Measurements from ENCODE around the gene SLC10A3.

- no peak for TF ChIP-seq POLR2A (IDR thresholded peaks at IDR 0.05; ENCODE audit: low read length)
- no peak for TF ChIP-seq GATA1 (IDR thresholded peaks at IDR 0.05; ENCODE audit: low read depth, low read length)
Measured at GRCh38 chrX:154517101-154517781, 26.8 kb upstream of the SLC10A3 start.

All from erythroblast (primary cell).